Measurements from ENCODE around the gene CNIH1. TPM values are rescaled to one million over a fixed set of nuclear protein-coding genes. Genes with fewer than 3 reads are reported as not detected.
"Not testable (repeated sequence)": the region's sequence is repeated elsewhere in the genome, so short reads cannot be mapped to it uniquely, and the experiment has no call there.

The CNIH1 gene
- total RNA-seq, 2 donors from 2014 or later = 103 to 105 TPM

- intact Hi-C loops (cut with DNase I, micrococcal nuclease) = no loop called here
Measured at GRCh38 chr14:54472315-54472714, 31.1 kb upstream of the CNIH1 start.

GRCh38 chr14:54471641-54472040 lies 30.5 kb upstream of the CNIH1 start:
- ATAC-seq (peak; percentile 13), DNase-seq (no peak)
- intact Hi-C loops (cut with DNase I, micrococcal nuclease) = no loop called here

More at GRCh38 chr14:54472315-54472714, 31.1 kb upstream of the CNIH1 start:
- DNase-seq (no peak), ATAC-seq (no peak)

- no peak for DNase-seq
- ATAC-seq = peak; percentile 88
- intact Hi-C loops (cut with DNase I, micrococcal nuclease) = no loop called here
Measured at GRCh38 chr14:54470701-54471100, 29.5 kb upstream of the CNIH1 start.

- ATAC-seq (no peak), DNase-seq (no peak)
- intact Hi-C loops (cut with DNase I, micrococcal nuclease) = no loop called here
Measured at GRCh38 chr14:54467280-54467679, 26.1 kb upstream of the CNIH1 start.

GRCh38 chr14:54465654-54466053 lies 24.5 kb upstream of the CNIH1 start:
- intact Hi-C loops (cut with DNase I, micrococcal nuclease) = no loop called here
- DNase-seq = no peak
- ATAC-seq = no peak

- no peak for ATAC-seq
- intact Hi-C loops (cut with DNase I, micrococcal nuclease) = no loop called here
Measured at GRCh38 chr14:54462048-54462447, 20.9 kb upstream of the CNIH1 start.

GRCh38 chr14:54459106-54459505 lies 17.9 kb upstream of the CNIH1 start:
- ATAC-seq (no peak), DNase-seq (no peak)
- intact Hi-C loops (cut with DNase I, micrococcal nuclease) = no loop called here

More at GRCh38 chr14:54462048-54462447, 20.9 kb upstream of the CNIH1 start:
- DNase-seq = no peak

GRCh38 chr14:54458536-54458935 lies 17.4 kb upstream of the CNIH1 start:
- intact Hi-C loops (cut with DNase I, micrococcal nuclease); ATAC-seq; DNase-seq: not testable (repeated sequence)

GRCh38 chr14:54457609-54457996 lies 16.4 kb upstream of the CNIH1 start:
- ATAC-seq (no peak), DNase-seq (no peak)
- intact Hi-C loops (cut with DNase I, micrococcal nuclease) = no loop called here

GRCh38 chr14:54456820-54457608 lies 15.8 kb upstream of the CNIH1 start:
- intact Hi-C loops (cut with DNase I, micrococcal nuclease); DNase-seq; ATAC-seq: not testable (repeated sequence)

GRCh38 chr14:54455363-54455762 lies 14.2 kb upstream of the CNIH1 start:
- DNase-seq = no peak
- intact Hi-C loops (cut with DNase I, micrococcal nuclease) = no loop called here
- ATAC-seq = no peak

GRCh38 chr14:54453990-54454389 lies 12.8 kb upstream of the CNIH1 start:
- intact Hi-C loops (cut with DNase I, micrococcal nuclease); DNase-seq; ATAC-seq: not testable (repeated sequence)

- no peak for ATAC-seq
- intact Hi-C loops (cut with DNase I, micrococcal nuclease) = no loop called here
Measured at GRCh38 chr14:54453252-54453651, 12.1 kb upstream of the CNIH1 start.

GRCh38 chr14:54451961-54452360 lies 10.8 kb upstream of the CNIH1 start:
- intact Hi-C loops (cut with DNase I, micrococcal nuclease) = no loop called here
- ATAC-seq = no peak

More at GRCh38 chr14:54453252-54453651, 12.1 kb upstream of the CNIH1 start:
- DNase-seq = no peak

GRCh38 chr14:54451121-54451601 lies 10.0 kb upstream of the CNIH1 start:
- intact Hi-C loops (cut with DNase I, micrococcal nuclease) = no loop called here
- DNase-seq = no peak
- ATAC-seq = no peak

More at GRCh38 chr14:54451961-54452360, 10.8 kb upstream of the CNIH1 start:
- DNase-seq = no peak

GRCh38 chr14:54450535-54450934 lies 9.4 kb upstream of the CNIH1 start:
- DNase-seq (no peak), ATAC-seq (no peak)
- intact Hi-C loops (cut with DNase I, micrococcal nuclease) = no loop called here

GRCh38 chr14:54447231-54447692 lies 6.1 kb upstream of the CNIH1 start:
- DNase-seq (peak; percentile 70 to 77), ATAC-seq (peak; percentile 97)
- intact Hi-C loops (cut with DNase I, micrococcal nuclease) = no loop called here

- peak; percentile 59 to 71 for DNase-seq
- peak; percentile 61 for ATAC-seq
- intact Hi-C loops (cut with DNase I, micrococcal nuclease) = no loop called here
Measured at GRCh38 chr14:54446161-54446693, 5.1 kb upstream of the CNIH1 start.

- DNase-seq (no peak), ATAC-seq (no peak)
- intact Hi-C loops (cut with DNase I, micrococcal nuclease) = no loop called here
Measured at GRCh38 chr14:54444681-54445080, 3.5 kb upstream of the CNIH1 start.

GRCh38 chr14:54443981-54444380 lies 2.8 kb upstream of the CNIH1 start:
- intact Hi-C loops (cut with DNase I, micrococcal nuclease) = no loop called here
- ATAC-seq = no peak

More at GRCh38 chr14:54443981-54444380, 2.8 kb upstream of the CNIH1 start:
- DNase-seq = no peak

Measured in left colon (tissue), 2 donors.